HG02938 (cell line): ENCODE data around the gene WDR81.
"Not testable (repeated sequence)": the region's sequence is repeated elsewhere in the genome, so short reads cannot be mapped to it uniquely, and the experiment has no call there.

ENCODE experiments used
- ATAC-seq: cut with Tn5 transposase; IDR thresholded peaks from one replicate; pipeline ENCODE4 v1.9.1; 2021; ENCODE audit warnings: mild to moderate bottlenecking, moderate library complexity; ENCODE audit not compliant: unreplicated experiment

The WDR81 gene

DNA sequence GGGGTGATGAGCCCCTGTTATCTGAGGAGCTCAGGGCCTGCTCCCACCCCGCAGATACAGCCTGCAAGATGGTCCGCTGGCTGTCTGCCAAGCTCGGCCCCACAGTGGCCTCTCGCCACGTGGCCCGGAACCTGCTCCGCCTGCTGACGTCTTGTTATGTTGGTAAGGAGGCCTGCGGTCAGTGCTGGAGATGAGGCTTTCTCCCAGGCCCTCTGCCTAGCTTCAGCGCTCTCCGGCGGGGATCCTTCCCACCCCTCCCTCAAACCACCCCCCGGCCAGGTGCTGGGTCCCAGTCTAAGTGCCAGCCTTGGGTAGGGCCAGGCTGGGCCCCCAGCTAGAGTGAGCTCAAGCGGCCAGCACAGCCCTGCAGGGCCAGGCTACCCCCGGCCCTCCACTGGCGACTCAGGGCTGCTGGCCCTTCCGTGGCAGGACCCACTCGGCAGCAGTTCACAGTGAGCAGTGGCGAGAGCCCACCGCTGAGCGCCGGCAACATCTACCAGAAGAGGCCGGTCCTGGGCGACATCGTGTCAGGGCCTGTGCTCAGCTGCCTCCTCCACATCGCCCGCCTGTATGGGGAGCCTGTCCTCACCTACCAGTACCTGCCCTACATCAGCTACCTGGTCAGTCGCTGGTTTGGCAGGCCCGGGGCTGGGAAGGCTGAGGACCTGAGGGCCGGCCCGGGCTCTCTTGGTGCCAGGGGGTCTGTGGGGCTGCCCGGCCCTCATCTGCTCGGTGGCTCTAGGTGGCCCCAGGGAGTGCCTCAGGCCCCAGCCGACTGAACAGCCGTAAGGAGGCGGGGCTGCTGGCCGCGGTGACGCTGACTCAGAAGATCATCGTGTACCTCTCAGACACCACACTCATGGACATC lies 6.1 kb downstream of the WDR81 start:
- no peak for ATAC-seq

DNA sequence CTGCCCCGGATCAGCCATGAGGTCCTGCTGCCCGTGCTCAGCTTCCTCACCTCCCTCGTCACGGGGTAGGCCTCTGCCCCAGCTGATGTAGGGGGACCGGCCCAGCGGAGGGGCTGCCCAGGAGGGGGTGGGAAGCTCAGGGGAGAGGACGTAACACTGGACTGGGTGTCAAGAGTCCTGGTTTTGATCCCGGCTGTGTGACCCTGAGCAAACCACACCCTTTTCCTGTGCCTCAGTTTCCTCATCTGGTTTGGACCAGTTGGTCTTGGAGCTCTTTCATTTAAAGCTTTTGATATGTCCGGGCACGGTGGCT lies 6.6 kb downstream of the WDR81 start:
- no peak for ATAC-seq

DNA sequence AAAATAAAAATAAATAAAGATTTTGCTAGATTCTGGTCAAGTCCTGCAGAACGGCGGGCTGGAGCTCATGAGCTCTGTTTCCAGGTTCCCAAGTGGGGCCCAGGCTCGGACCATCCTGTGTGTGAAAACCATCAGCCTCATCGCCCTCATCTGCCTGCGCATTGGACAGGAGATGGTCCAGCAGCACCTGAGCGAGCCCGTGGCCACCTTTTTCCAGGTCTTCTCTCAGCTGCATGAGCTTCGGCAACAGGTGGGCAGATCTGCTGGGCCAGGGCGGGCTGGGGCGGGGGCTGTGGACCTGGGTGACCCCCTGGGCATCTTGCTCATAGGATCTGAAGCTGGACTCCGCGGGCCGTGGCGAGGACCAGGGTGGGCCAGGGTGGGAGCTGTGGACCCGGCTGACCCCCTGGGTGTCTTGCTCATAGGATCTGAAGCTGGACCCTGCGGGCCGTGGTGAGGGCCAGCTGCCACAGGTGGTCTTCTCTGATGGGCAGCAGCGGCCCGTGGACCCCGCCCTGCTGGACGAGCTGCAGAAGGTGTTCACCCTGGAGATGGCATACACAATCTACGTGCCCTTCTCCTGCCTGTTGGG lies 7.8 kb downstream of the WDR81 start:
- ATAC-seq: no peak

DNA sequence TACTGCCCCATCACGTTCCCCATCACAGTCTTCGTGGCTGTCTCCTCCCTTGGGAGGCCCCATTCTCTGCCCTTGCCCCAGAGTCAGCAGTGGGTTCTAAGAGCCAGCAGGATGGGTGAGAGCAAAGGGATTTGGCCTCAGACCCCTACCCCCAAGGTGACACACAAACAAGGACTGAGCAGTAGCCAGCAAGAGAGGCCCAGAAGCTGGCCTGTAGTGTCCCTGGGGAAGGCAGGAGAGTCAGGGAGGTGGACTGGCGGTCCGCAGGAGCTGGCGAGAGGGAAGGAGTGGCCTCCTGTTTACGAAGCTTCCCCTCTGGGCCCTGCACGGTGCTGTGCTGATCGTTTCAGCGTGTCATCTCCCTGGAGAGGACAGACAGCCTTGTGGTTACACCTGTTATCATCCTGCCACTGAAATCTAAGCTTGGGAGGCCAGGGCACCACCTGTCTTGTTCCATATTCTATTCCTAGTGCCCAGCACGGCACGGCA lies 8.4 kb downstream of the WDR81 start:
- no peak for ATAC-seq

DNA sequence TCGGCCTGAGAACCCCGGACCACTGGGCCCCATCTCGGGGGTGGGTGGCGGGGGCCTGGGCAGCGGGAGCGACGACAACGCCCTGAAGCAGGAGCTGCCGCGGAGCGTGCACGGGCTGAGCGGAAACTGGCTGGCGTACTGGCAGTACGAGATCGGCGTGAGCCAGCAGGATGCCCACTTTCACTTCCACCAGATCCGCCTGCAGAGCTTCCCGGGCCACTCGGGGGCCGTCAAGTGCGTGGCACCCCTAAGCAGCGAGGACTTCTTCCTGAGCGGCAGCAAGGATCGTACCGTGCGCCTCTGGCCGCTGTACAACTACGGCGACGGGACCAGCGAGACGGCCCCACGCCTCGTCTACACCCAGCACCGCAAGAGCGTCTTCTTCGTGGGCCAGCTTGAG lies 9.3 kb downstream of the WDR81 start:
- ATAC-seq: no peak

DNA sequence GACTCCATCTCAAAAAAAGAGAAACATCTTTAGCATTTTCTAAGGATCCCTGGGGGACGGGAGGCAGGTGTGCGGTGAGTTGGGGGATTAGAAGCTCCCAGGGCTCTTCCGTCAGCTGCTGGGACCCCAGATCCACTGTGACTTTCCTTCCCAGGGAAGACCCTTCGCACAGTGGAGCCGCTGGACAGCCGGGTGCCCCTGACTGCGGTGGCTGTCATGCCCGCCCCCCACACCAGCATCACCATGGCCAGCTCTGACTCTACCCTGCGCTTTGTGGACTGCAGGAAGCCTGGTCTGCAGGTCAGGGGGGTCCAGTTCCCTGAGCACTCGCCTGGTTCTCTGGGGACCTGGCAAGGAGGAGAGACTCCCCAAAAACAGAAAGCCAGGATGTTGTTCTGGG lies 10.9 kb downstream of the WDR81 start:
- ATAC-seq: no peak

DNA sequence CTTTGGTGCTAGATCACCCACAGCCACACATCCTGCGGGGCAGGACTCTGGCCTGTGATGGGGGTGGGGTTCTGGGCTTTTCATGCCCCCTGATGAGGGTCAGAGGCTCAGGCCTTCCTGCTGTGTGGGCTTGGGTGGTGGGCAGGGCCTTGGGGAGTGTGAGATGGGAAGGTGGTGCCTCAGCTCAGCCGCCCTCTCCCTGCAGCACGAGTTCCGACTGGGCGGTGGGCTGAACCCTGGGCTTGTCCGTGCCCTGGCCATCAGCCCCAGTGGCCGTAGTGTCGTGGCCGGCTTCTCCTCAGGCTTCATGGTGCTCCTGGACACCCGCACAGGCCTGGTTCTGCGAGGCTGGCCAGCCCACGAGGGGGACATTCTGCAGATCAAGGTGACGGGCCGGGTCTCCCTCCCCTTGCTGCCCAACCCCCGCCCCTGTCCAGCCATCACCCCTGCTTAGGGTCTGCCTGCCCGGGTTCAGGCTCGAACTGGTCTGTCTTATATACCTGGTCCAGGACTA lies 11.4 kb downstream of the WDR81 start:
- ATAC-seq: no peak

DNA sequence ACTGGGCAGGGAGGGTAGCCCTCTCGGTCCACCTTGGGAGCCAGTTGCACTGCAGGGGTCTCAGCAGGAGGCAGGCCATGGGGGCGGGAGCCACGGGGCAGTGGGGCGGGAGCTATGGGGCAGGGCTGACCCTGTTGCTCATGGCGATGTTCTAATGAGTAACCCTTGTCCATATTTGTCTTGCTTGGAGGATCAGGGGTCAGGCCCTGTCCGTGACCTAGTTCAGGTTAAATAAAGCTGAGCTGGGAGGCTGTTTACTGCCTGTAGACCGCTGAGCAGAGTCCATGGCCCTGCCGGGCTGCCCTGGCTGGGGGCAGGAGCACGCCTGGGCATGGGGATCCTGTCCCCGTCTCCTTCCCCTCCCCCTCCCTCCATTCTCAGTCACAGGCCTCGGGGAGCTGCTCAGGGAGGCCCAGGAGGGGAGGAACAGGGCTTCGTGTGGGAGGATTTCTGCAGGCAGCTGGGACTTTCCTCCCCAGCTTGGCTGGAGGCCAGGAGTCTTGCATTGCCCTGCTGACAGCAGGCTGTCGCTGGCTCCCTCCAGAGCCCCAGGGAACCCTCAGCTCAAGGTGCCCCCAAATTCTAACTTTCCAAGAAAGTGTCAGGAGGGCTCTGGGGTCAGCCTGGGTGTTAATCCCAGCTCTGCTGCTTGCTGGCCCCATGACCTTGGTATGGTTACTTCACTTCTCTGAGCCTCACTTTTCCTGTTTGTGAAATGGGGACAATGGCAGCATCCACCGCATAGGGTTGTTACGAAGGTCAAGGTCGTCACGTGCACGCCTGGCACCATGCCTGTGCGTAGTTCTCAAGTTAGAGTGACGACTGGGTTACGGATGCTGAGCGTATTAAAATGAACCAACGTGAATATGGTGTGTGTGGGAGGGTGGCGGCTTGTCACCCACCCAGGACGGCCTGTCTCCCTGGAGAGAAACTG lies 12.1 kb downstream of the WDR81 start:
- no peak for ATAC-seq

DNA sequence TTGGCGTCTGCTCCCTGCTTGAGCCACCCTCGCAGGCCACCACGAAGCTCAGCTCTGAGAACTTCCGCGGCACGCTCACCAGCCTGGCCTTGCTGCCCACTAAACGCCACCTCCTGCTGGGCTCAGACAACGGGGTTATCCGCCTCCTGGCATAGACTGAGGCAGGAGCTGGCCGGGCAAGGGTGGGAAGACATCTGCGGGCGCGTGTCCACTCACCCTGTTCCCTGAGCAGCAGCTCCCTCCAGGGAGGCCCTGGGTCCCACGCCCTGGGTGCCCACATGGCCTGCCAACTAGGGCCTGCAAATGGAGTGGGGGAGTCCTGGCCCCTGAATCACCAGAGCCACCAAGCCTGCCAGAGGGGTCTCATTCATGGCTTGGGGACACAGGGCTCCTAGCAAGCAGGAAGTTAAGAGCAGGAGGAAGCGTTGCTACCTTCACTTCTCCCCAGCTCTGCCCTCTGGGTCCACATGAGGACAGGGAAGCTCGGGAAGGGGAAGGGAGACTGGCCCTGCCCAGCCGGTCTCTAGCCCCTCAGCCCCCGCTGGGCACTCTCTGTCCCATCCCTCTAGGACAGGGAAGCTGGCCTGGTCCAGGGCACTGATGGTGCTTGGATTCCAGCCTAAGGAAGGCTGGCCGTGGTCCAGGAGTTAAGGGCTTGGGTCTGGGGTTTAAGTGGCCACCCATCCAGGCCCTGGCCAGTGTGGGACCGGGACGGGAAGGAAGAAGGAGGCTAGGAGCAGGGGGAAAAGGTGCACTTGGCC lies 13.2 kb downstream of the WDR81 start:
- no peak for ATAC-seq

DNA sequence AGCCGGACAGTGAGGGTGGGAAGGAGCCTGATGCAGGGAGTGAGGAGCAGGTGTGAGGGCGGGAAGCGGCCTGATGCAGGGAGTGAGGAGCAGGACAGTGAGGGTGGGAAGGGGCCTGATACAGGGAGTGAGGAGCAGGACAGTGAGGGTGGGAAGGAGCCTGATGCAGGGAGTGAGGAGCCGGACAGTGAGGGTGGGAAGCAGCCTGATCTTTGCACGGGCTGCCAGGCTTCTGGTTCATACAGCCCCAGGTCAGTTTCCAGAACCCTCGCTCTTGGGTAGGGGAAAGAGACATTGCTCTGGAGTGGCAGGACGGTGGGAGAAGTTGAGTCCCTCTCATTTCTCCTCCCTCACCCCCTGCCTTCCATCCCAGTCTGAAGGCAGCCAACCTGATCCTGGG lies 17.4 kb downstream of the WDR81 start:
- ATAC-seq: not testable (repeated sequence)

DNA sequence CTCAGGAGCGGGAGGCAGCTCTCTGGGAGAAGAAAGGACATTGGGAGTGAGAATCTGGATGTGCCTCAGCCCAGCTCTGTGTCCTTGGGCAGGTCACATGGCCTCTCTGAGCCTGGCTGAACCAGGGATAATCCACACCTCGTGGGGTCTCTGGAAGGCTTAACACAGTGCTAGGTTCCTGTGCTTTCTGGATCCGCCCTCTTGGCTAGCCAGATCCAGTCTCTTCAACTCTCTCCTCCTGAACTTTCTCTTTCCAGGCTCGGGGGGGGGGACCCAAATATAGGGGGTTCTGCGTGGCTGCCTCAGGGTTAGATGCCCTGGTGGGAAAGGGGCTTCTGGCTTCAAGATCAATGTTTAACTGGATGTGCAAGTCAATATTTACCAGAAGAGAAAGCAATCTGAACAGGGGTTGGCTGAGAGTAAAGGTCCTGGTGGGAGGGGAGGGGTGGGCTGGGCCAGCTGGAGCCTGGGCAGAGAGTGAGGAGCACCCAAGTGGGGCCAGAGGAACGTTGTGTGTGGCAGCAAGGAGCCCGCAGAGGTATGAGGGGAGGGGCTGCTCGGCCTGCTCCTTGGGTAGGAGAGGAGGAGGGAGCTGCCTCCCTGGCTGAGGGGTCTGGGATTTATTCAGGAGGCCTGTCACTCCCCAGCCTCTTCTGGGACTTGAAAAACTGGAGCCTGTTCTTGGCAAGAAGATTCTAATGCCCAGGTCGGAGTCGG lies 18.0 kb downstream of the WDR81 start, which contains the start of gene SERPINF2:
Gene SERPINF2, plus strand, starts transcription at position 501 of the 717 bp plus-strand sequence. CDS start 2,125 bp downstream, outside the sequence.
- no peak for ATAC-seq

DNA sequence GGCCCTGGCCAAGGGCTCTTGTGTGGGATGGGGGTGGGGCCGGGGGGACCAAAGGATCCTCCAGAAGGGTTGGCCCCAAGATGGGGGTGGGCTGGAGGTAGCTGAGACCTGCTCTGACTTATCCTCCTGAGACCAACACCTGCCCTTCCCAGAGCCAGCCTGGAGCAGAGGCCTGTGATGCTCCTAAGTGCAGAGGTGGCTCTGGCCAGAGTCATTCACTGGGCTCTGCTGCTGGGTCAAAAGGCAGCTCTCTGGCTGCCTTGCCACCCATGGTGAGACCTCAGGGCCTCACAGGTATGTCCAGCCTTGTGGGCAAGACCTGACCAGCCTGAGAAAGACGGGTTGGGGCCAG lies 18.6 kb downstream of the WDR81 start:
- no peak for ATAC-seq

DNA sequence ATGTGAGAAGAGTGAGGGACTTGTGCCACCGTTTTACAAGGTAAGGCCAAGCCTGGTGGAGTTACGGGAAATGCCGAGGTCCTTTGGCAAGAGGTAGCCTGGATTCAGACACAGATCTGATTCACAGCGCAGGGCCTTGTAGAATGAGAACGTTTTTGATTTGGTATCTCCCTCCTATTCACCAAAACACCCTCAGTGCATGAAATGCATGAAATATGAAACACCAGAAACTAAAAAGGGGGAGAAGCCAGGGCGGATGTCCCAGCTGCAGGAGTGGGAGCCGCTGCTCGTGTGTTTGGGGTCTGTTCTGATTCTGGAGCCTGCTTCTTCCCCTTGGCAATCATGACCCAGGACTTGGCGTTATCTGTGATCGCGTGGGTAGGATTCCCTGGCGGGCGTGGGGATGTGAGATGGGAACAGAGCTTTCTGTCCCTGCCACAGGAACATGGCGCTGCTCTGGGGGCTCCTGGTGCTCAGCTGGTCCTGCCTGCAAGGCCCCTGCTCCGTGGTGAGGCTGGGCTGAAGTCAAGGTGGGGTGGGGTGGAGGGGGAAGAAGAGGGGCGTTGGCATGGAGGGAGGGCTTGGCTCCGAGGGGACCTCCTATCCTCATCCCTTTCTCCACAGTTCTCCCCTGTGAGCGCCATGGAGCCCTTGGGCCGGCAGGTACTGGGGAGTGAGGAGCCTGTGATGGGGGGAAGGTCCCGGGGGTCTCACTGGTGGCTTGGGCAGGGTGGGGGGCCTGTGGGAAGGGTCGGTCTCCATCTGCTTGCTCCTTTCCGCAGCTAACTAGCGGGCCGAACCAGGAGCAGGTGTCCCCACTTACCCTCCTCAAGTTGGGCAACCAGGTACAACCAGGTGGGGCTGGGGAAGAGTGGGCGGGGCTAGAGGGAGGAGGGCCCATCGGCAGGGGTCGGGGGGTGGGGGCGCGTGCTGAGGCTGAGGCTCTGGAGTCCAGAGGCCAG lies 20.3 kb downstream of the WDR81 start:
- ATAC-seq: no peak

DNA sequence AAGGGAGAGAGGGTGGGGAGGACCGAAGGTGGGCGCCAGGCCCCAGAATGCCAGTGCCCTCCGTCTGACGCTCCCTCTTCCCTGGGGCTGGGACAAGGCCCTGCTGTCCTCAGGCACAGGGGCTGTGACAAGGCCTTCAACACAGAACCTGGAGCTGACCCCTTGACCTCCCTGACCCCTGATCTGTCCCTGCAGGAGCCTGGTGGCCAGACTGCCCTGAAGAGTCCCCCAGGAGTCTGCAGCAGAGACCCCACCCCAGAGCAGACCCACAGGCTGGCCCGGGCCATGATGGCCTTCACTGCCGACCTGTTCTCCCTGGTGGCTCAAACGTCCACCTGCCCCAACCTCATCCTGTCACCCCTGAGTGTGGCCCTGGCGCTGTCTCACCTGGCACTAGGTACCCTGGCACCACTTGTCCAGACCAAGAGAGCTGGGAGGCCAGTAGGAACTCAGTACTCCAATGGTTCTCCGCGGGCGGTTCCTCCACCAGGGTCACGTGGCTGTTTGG lies 21.1 kb downstream of the WDR81 start:
- ATAC-seq: no peak

DNA sequence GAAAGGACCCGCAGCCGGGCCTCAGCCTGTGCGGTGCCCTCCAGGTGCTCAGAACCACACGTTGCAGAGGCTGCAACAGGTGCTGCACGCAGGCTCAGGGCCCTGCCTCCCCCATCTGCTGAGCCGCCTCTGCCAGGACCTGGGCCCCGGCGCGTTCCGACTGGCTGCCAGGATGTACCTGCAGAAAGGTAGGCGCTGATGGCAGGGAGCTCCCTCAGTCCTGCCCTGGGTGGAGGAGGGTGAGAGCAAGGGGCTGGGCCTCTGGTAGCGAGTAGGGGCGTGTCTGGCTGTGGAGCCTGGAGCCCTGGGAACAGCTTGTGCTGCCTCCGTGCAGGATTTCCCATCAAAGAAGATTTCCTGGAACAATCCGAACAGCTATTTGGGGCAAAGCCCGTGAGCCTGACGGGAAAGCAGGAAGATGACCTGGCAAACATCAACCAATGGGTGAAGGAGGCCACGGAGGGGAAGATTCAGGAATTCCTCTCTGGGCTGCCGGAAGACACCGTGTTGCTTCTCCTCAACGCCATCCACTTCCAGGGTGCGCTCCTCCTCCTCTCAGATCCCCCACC lies 22.6 kb downstream of the WDR81 start:
- ATAC-seq: no peak

DNA sequence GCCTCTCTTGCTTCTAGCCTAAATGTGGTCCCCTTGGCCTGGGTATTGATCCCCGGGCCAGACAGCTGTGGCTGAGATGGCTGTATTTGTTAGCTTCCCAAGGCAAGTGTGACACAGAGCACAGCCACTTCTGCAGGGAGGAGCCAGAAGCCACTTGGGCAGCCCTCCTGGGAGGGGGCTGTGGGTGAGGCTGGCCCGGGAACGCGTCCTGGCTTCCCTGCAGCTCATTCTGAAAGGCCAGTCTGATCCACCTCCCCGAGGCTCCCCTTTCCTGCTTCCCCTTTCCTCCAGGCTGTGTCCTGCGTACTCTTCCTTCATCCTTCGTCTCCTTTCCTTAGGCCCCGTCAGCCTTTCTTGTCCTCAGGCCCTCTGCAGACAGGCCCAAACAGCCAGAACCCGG lies 26.1 kb downstream of the WDR81 start:
- no peak for ATAC-seq

DNA sequence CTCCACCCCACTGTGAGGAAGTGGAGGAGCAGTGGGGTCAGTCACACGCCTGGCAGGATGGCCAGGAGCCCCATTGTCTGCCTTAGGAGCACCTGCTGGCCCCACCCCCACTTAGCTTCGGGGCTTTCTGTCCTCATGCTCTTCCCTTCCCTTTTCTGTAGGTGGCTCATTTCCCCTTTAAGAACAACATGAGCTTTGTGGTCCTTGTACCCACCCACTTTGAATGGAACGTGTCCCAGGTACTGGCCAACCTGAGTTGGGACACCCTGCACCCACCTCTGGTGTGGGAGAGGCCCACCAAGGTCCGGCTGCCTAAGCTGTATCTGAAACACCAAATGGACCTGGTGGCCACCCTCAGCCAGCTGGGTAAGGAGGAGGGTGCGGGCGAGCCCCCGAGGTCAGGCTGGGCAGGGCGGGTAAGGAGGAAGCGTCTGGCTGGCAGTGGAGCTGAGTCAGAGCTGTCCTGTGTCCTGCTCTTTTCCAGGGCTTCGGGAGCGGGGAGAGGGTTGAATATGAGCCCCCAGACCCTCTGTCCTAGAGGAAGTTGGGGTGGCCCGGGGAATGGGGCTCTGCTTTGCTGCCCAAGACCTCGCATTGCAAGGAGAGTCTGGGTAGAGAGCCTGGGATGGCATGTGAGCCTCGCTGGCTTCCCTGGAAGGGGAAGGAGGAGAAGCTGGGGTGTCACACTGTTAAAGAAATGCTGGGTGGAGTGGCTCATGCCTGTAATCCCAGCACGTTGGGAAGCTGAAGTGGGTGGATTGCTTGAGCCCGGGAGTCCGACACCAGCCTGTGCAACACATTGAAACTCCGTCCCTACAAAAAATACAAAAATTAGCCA lies 28.1 kb downstream of the WDR81 start:
- no peak for ATAC-seq
